Cardiac fibroblast (primary cell): ENCODE measurements around the gene FTL.
A peak's percentile ranks its signal among the peaks of the same experiment; 100 is the strongest.

ENCODE experiments used
- DNase-seq, 2 donors: peaks; one replicate each; pipeline versions ENCODE4 v3.0.0 to v3.0.0-alpha.2; 2010; ENCODE audit warnings: low read depth in 2 of 2
- H3K4me3 ChIP-seq, 2 donors: replicated peaks in 1 of 2; 1 replicate in 1 of 2; 2 replicates in 1 of 2; pipeline ENCODE4 v1.5.1; 2011; ENCODE audit warnings: low read depth in 2 of 2, low read length in 2 of 2, mild to moderate bottlenecking in 2 of 2, moderate library complexity in 1 of 2
- TF ChIP-seq, protein P1 (sequence below): IDR thresholded peaks from one replicate; pipeline ENCODE4 v1.5.1; 2011; ENCODE audit warnings: low read depth, mild to moderate bottlenecking, low read length, inconsistent platforms

The FTL gene

DNA sequence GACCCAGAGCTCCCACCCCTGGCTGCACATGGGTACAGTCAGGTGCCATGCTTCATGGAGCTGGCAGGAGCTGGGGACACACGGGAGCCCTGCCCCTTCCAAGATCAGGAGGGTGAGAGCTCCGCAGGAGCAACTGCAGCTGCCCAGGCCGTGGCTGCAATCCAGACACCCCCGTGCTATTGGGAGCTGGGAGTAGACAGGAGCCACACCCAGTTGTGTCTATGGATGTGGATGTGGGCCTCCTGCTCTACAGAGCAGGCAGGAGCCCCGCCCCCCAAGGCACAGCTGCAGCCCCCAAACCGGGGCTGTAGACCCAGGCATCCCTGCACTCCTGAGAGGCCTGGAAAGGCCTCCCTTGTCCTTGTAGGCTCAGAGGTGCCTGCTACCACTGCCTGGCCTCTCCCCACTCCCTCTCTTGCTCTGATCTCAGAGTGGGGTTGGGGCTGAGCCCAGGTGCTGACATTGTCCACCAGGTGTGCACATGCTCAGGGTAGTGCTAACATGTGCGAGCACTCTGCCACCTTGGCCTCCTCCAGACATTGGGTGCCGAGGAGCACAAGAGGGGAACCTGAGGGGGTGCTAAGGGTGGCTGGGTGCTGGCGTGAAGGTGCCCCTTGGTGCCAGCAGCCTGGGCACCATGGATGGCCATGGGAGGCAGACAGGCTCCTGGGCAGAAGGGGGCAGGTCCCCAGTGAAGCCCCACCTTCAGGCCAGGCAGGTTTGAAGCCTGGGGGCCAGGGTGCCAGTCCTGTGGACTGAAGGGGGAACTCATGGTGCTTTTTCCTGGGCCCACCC, 18.4 kb upstream of the FTL start:
- H3K4me3 ChIP-seq, result no peak overlapping the region
- no peak for DNase-seq
- TF ChIP-seq, protein P1, sequence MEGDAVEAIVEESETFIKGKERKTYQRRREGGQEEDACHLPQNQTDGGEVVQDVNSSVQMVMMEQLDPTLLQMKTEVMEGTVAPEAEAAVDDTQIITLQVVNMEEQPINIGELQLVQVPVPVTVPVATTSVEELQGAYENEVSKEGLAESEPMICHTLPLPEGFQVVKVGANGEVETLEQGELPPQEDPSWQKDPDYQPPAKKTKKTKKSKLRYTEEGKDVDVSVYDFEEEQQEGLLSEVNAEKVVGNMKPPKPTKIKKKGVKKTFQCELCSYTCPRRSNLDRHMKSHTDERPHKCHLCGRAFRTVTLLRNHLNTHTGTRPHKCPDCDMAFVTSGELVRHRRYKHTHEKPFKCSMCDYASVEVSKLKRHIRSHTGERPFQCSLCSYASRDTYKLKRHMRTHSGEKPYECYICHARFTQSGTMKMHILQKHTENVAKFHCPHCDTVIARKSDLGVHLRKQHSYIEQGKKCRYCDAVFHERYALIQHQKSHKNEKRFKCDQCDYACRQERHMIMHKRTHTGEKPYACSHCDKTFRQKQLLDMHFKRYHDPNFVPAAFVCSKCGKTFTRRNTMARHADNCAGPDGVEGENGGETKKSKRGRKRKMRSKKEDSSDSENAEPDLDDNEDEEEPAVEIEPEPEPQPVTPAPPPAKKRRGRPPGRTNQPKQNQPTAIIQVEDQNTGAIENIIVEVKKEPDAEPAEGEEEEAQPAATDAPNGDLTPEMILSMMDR, result no peak

DNA sequence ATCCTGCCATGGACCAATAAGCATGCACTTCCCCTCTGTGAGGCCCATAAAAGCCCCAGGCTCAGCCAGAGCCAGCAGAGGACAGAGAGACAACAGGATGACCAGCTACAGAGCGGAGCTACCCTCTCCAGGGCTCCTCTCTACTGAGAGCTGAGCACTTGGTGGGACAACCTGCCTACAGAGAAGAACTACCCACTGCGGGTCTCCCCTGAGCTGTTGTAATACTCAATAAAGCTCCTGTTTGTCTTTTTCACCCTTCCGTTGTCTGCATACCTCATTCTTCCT, 17.9 kb upstream of the FTL start:
- TF ChIP-seq, protein P1, result no peak
- no peak overlapping the region for H3K4me3 ChIP-seq
- DNase-seq, result no peak

DNA sequence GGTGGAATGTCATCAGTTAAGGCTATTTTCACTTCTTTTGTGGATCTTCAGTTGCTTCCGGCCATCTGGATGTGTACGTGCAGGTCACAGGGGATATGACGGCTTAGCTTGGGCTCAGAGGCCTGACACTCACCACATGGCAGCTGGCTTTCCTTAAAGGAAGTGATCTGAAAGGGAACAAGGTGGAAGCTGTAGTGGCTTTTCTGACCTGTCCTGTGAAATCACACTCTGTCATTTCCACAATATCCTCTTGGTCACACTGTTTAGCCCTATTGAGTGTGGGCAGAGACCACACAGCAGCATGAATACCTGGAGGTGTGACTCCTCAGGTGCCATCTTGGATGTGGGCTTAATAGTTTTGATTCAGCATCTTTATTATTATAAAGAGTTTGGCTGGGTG, 14.9 kb upstream of the FTL start:
- no peak overlapping the region for H3K4me3 ChIP-seq
- no peak for DNase-seq
- TF ChIP-seq, protein P1, result no peak

DNA sequence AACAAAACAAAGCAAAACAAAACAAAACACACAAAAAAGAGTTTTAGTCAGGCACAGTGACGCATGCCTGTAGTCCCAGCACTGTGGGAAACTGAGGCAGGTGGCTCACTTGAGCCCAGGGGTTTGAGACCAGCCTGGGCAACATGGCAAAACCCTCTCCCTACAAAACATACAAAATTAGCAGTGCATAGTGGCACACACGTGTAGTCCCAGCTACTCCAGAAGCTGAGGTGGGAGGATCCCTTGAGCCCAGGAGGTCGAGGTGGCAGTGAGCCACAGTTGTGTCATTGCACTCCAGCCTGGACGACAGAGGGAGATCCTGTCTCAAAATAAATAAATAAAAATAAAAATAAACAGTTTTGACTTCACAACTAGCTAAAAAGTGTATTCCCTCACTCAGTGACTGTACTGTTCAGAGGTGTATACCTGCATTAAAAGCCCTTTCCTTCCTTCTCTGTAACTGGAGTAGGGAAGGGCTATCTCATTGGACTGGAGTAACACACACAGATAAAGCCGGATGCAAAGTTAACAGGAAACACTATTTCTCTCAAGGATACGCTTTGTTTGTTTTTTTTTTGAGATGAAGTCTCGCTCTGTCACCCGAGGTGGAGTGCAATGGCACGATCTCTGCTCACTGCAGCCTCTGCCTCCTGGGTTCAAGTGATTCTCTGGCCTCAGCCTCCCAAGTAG, 14.1 kb upstream of the FTL start:
- H3K4me3 ChIP-seq, result no peak overlapping the region
- DNase-seq, result no peak
- TF ChIP-seq, protein P1, result no peak

DNA sequence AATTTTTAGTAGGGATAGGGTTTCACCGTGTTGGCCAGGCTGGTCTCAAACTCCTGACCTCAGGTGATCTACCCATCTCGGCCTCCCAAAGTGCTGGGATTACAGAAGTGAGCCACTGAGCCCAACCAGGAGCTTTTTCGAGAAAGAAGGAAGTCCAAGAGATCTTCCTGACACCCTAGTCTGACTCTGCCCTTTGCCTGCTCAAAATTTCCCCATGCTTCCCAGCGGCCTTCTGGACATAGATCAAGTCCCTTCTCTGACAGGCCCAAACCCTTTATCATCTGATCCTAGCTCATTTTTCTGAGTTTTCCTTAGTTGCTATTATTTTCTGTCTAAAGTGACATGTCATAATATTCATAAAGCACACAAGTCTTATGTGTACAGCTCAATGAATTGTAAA, 12.0 kb upstream of the FTL start:
- DNase-seq, result no peak
- TF ChIP-seq, protein P1, result no peak

DNA sequence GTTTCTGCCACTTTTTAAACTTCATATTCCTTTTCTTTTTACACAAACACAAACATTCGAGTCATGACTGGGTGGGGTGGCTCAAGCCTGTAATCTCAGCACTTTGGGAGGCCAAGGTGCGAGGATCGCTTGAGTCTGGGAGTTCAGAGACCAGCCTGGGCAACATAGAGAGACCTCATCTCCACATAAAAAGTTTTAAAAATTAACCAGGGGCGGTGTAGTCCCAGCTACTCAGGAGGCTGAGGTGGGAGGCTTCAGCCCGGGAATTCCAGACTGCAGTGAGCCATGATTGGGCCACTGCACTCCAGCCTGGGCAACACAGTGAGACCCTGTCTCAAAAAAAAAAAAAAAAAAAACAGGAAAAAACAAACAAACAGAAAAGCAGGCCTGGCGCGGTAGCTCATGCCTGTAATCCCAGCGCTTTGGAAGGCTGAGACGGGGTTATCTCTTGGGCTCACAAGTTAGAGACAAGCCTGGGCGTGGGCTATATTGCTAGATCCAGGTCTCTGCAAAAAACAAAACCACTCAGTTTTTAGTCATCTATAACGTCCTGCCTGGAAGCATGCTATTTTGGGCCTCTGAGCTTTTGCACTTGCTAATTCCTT, 11.0 kb upstream of the FTL start:
- H3K4me3 ChIP-seq, result peak overlapping the region; percentile 25 to 97
- no peak for DNase-seq
- TF ChIP-seq, protein P1, result no peak

More for the DNA sequence above, 12.0 kb upstream of the FTL start:
- no peak overlapping the region for H3K4me3 ChIP-seq
